Measurements from ENCODE around the gene PACC1. TPM values are rescaled to one million over a fixed set of nuclear protein-coding genes. Genes with fewer than 3 reads are reported as not detected.

The PACC1 gene
- total and polyA plus RNA-seq, 4 donors: 2.8 to 8.1 (median 6.8) TPM

GRCh38 chr1:212401838-212402582 lies 12.7 kb downstream of the PACC1 start:
- H3K27me3 ChIP-seq (ENCODE audit: control insufficient read depth in 3 of 3, insufficient read depth in 3 of 3, low read length in 2 of 3): no peaks in the 10 kb centered on the region
- no peaks in the 10 kb centered on the region for H3K9me3 ChIP-seq (ENCODE audit: control insufficient read depth in 4 of 4, insufficient read depth in 3 of 4, low read length in 3 of 4)
- no peak overlapping the region for H3K27ac ChIP-seq (ENCODE audit: low read depth in 1 of 2, low read length in 1 of 2)
- H3K4me3 ChIP-seq: no peak overlapping the region
- no peak overlapping the region for H3K9ac ChIP-seq (ENCODE audit: insufficient read depth in 1 of 2, low read length in 2 of 2)
- ATAC-seq (ENCODE audit: insufficient read depth, low FRiP score): no peak
- 76 to 82% methylated on average over 7 of the region's 7 CpGs for WGBS, 2 donors
- DNase-seq: no peak
- TF ChIP-seq CTCF (IDR thresholded peaks at IDR 0.05; ENCODE audit: control extremely low read depth, extremely low read depth): no peak
- no peaks in the 10 kb centered on the region for H3K4me1 ChIP-seq (ENCODE audit: control insufficient read depth in 5 of 5, insufficient read depth in 5 of 5, low read length in 5 of 5)
- peaks cover 0 to 7% (median 3%) of the 10 kb centered on the region in 4 donors for H3K36me3 ChIP-seq (ENCODE audit: control insufficient read depth in 4 of 4, insufficient read depth in 4 of 4, low read length in 4 of 4)

GRCh38 chr1:212401042-212401441 lies 13.6 kb downstream of the PACC1 start:
- Histone ChIP-seq H3K27ac (ENCODE audit: low read depth in 1 of 2, low read length in 1 of 2) (no peak overlapping the region), H3K9ac (ENCODE audit: insufficient read depth in 1 of 2, low read length in 2 of 2) (no peak overlapping the region), H3K4me1 (ENCODE audit: control insufficient read depth in 5 of 5, insufficient read depth in 5 of 5, low read length in 5 of 5) (no peaks in the 10 kb centered on the region), H3K9me3 (ENCODE audit: control insufficient read depth in 4 of 4, insufficient read depth in 3 of 4, low read length in 3 of 4) (no peaks in the 10 kb centered on the region), H3K4me3 (no peak overlapping the region), H3K27me3 (ENCODE audit: control insufficient read depth in 3 of 3, insufficient read depth in 3 of 3, low read length in 2 of 3) (no peaks in the 10 kb centered on the region), H3K36me3 (ENCODE audit: control insufficient read depth in 4 of 4, insufficient read depth in 4 of 4, low read length in 4 of 4) (peaks cover 0 to 7% (median 0%) of the 10 kb centered on the region in 4 donors)
- WGBS, 2 donors: 97 to 98% methylated on average over 4 of the region's 4 CpGs
- ATAC-seq (ENCODE audit: insufficient read depth, low FRiP score) (no peak), DNase-seq (no peak)
- TF ChIP-seq CTCF (IDR thresholded peaks at IDR 0.05; ENCODE audit: control extremely low read depth, extremely low read depth): no peak

- 100% methylated on average over 1 of the region's 1 CpG for WGBS, 2 donors
- Histone ChIP-seq H3K4me1 (ENCODE audit: control insufficient read depth in 5 of 5, insufficient read depth in 5 of 5, low read length in 5 of 5) (no peaks in the 10 kb centered on the region), H3K9me3 (ENCODE audit: control insufficient read depth in 4 of 4, insufficient read depth in 3 of 4, low read length in 3 of 4) (no peaks in the 10 kb centered on the region), H3K27ac (ENCODE audit: low read depth in 1 of 2, low read length in 1 of 2) (no peak overlapping the region), H3K4me3 (no peak overlapping the region), H3K9ac (ENCODE audit: insufficient read depth in 1 of 2, low read length in 2 of 2) (no peak overlapping the region), H3K36me3 (ENCODE audit: control insufficient read depth in 4 of 4, insufficient read depth in 4 of 4, low read length in 4 of 4) (peaks cover 0 to 4% (median 0%) of the 10 kb centered on the region in 4 donors), H3K27me3 (ENCODE audit: control insufficient read depth in 3 of 3, insufficient read depth in 3 of 3, low read length in 2 of 3) (no peaks in the 10 kb centered on the region)
- TF ChIP-seq CTCF (IDR thresholded peaks at IDR 0.05; ENCODE audit: control extremely low read depth, extremely low read depth): no peak
- ATAC-seq (ENCODE audit: insufficient read depth, low FRiP score): no peak
- no peak for DNase-seq
Measured at GRCh38 chr1:212397171-212397570, 17.5 kb downstream of the PACC1 start.
